SK-N-SH (cell line): Measurements from ENCODE around the gene ATP8B1.
A peak's percentile ranks its signal among the peaks of the same experiment; 100 is the strongest.

Experiments
- EP300 ChIP-seq, 2 experiments: IDR thresholded peaks; 2 replicates each; pipeline versions ENCODE4 v1.4.0 to v1.6.1; 2012; ENCODE audit warnings: borderline replicate concordance in 1 of 2, low read depth in 1 of 2, low read length in 1 of 2
- JUND ChIP-seq: IDR thresholded peaks from 2 replicates; pipeline ENCODE4 v1.4.0; 2012
- POLR2AphosphoS5 ChIP-seq: IDR thresholded peaks from 2 replicates; pipeline ENCODE4 v1.6.1; 2012; ENCODE audit warnings: low read depth, low read length
- RAD21 ChIP-seq: IDR thresholded peaks from 2 replicates; pipeline ENCODE4 v1.6.1; 2012; ENCODE audit warnings: mild to moderate bottlenecking, low read length
- RXRA ChIP-seq: IDR thresholded peaks from 2 replicates; pipeline ENCODE4 v1.4.0; 2012; ENCODE audit warnings: low read depth, mild to moderate bottlenecking, borderline replicate concordance
- SIN3A ChIP-seq: IDR thresholded peaks from 2 replicates; pipeline ENCODE4 v1.6.1; 2012; ENCODE audit warnings: low read depth, mild to moderate bottlenecking, low read length, moderate library complexity, borderline replicate concordance
- TF ChIP-seq, protein P1 (sequence below): fragments of 200-600 bp; sonication (generic); IDR thresholded peaks from 2 replicates; pipeline ENCODE4 v1.6.1; 2017; ENCODE audit warnings: antibody characterized with exemption, mild to moderate bottlenecking, moderate library complexity

DNA sequence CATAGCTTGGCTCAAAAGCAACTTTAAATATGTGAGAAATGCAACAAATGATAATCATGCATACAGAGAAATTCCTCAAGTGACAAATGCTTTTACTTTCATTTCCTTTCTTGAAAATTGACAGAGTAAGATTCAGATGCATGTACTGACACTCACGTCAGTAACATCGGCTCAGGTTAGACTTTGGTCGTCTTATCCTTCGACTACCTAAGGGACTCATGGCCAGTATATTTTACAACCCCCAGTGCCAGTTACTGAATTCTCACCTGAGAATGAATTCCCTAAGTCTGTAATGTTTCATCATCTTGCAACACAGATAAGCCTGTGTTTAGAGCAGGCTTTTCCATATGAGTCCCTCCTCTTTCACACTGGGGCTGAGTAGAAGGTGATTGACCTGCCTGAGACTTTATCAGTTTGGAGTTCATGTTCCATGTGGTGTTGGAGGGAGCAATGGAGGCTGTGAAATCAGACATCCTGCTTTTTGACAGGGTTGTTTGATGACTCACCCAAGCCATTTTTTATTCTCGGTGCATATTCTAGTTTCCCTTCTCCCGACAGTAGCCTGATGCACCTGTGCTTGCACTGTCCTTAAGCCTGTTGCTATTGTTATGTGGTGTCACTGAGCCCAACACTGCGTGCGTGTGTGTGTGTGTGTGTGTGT is 30.5 kb upstream of the ATP8B1 start:
- TF ChIP-seq, protein P1, sequence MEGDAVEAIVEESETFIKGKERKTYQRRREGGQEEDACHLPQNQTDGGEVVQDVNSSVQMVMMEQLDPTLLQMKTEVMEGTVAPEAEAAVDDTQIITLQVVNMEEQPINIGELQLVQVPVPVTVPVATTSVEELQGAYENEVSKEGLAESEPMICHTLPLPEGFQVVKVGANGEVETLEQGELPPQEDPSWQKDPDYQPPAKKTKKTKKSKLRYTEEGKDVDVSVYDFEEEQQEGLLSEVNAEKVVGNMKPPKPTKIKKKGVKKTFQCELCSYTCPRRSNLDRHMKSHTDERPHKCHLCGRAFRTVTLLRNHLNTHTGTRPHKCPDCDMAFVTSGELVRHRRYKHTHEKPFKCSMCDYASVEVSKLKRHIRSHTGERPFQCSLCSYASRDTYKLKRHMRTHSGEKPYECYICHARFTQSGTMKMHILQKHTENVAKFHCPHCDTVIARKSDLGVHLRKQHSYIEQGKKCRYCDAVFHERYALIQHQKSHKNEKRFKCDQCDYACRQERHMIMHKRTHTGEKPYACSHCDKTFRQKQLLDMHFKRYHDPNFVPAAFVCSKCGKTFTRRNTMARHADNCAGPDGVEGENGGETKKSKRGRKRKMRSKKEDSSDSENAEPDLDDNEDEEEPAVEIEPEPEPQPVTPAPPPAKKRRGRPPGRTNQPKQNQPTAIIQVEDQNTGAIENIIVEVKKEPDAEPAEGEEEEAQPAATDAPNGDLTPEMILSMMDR = no peak
- TF ChIP-seq EP300 (IDR thresholded peaks at IDR 0.05; ENCODE audit: borderline replicate concordance in 1 of 2, low read depth in 1 of 2, low read length in 1 of 2) (no peak), SIN3A (no peak), POLR2AphosphoS5 (no peak), JUND (0 out of 2 replicates have a peak, but pooled peaks have one; percentile 4), RAD21 (no peak), RXRA (no peak)
